ENCODE measurements around the gene WBP2. TPM values are rescaled to one million over a fixed set of nuclear protein-coding genes. Genes with fewer than 3 reads are reported as not detected.

WBP2 gene
- total RNA-seq, 3 donors from 2014 or later: 44.9 to 63.2 (median 62.9) TPM

DNA sequence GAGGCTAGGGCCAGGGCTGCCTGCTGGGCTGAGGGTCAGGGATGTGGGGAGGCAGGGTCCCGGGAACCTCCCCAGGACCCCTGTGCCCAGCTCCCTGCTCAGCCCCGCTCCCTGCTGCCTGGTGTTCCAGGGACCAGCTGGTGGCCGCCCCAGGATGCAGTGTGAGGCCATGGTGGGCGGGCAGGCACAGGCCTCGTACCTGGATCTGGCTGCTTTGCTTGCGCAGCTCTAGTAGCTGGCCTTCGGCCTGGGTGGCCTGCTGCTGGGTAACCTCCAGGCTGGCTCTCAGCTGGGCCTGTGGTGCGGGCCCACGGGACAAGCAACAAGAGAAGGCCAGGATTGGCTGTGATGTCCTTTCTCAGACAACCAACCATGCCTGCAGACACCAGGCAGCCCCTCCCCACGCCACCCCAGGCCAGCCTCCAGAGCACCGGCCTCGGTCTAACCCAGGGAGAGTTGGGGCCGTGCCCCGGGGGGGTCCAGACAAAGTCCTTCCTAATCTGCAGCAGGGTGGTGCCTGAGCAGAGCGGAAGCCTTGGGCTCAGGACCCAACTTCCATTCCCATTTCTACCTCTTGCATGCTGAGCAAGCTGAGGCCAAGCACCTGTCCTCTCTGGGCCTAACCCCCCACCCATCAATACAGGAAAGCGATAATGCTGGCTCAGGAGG lies 37.6 kb upstream of the WBP2 start:
- Histone ChIP-seq H3K4me1 (peaks cover 0 to 16% of the 10 kb centered on the region in 2 donors), H3K27me3 (no peaks in the 10 kb centered on the region), H3K9me3 (no peaks in the 10 kb centered on the region), H3K36me3 (no peaks in the 10 kb centered on the region), H3K27ac (no peak overlapping the region), H3K4me3 (no peak overlapping the region)
- no peak for DNase-seq (ENCODE audit: low spot score in 2 of 2)
- intact Hi-C loops (cut with DNase I; ENCODE audit: low total_unique reads): no loop called here
- no peak for TF ChIP-seq POLR2A (IDR thresholded peaks at IDR 0.05)
- TF ChIP-seq, protein P1, sequence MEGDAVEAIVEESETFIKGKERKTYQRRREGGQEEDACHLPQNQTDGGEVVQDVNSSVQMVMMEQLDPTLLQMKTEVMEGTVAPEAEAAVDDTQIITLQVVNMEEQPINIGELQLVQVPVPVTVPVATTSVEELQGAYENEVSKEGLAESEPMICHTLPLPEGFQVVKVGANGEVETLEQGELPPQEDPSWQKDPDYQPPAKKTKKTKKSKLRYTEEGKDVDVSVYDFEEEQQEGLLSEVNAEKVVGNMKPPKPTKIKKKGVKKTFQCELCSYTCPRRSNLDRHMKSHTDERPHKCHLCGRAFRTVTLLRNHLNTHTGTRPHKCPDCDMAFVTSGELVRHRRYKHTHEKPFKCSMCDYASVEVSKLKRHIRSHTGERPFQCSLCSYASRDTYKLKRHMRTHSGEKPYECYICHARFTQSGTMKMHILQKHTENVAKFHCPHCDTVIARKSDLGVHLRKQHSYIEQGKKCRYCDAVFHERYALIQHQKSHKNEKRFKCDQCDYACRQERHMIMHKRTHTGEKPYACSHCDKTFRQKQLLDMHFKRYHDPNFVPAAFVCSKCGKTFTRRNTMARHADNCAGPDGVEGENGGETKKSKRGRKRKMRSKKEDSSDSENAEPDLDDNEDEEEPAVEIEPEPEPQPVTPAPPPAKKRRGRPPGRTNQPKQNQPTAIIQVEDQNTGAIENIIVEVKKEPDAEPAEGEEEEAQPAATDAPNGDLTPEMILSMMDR (IDR thresholded peaks at IDR 0.05): no peak
- no peak for TF ChIP-seq POLR2AphosphoS5 (IDR thresholded peaks at IDR 0.05)

DNA sequence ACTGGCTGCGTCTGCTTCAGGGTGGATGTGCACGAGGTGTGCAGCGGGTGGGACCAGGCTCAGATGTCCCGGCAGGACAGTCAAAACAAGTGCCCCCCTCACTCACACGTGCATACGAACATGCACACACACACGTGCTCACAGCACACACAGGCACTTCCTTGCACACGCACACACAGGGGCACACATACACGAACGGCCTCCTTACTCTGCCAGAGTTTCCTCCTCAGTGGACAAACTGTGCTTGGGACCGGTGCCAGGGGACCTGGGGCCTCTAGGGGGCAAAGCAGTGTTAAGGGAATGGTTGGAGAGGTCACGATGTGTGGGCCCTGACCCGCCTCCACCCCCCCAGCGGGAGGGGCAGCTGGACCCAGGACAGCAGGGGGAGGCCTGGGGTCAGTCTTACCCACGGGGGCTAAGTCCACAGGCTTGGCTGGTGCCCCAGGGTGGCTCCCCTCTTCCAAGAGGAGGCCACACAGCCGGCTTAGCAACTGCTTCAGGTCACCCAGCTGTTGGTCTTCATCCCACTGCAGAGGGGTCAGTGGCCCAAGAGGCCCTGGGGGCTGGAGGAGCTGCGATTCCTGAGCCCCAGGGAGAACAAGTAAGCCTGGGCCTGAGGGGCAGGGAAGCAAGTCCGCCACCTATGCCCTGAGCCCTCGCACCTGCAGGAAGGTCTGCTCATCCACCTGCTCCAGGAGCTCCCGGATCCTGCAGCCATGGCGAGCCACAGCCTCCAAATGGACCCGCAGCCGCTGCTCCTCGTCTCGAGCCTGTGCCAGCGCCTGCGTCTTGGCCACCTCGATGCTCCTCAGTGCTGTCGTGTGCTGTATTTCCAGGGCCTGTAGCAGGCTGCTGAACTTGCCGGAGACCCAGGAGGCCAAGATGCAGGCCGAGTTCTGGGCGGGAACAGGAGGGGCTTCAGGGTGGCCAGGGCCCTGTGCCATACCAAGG lies 36.7 kb upstream of the WBP2 start:
- H3K27ac ChIP-seq: no peak overlapping the region
- intact Hi-C loops (cut with DNase I; ENCODE audit: low total_unique reads): no loop called here
- TF ChIP-seq POLR2A (IDR thresholded peaks at IDR 0.05) (no peak), POLR2AphosphoS5 (IDR thresholded peaks at IDR 0.05) (no peak)
- TF ChIP-seq, protein P1 (IDR thresholded peaks at IDR 0.05): no peak
- no peak for DNase-seq (ENCODE audit: low spot score in 2 of 2)
- H3K27me3 ChIP-seq: no peaks in the 10 kb centered on the region
- H3K9me3 ChIP-seq: no peaks in the 10 kb centered on the region
- peaks cover 0 to 16% of the 10 kb centered on the region in 2 donors for H3K4me1 ChIP-seq
- H3K4me3 ChIP-seq: no peak overlapping the region
- no peaks in the 10 kb centered on the region for H3K36me3 ChIP-seq

DNA sequence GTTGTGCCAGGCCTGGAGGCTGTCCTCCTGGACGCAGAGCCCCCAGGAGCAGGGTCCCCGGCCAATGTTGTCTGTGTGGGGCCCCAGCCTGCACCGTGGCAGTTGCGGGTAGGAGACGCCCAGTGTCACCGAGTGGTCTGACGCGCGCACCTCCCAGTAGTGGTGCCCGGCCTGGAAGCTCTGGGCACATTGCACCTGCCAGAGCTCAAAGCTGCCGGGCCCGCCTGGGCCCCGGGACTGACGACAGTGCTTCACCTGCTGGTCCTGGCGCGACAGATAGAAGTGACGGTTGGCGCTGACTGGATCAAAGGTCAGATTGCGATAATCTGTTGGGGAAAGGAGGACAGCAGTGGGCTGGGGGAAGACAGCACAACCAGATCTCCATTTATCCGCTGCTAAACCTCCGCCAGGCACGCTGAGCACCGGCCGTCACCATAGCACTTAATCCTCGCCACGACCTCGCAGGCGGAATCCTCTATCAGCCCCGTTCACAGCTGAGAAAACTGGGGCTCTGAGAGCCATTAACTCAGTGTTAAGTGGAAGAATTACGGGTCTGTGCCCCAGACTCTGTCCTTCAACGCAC lies 36.0 kb upstream of the WBP2 start:
- no peak for DNase-seq (ENCODE audit: low spot score in 2 of 2)
- intact Hi-C loops (cut with DNase I; ENCODE audit: low total_unique reads): no loop called here
- H3K9me3 ChIP-seq: no peaks in the 10 kb centered on the region
- no peak overlapping the region for H3K4me3 ChIP-seq
- no peak overlapping the region for H3K27ac ChIP-seq
- peaks cover 0 to 16% of the 10 kb centered on the region in 2 donors for H3K4me1 ChIP-seq
- H3K36me3 ChIP-seq: no peaks in the 10 kb centered on the region
- H3K27me3 ChIP-seq: no peaks in the 10 kb centered on the region
- TF ChIP-seq POLR2A (IDR thresholded peaks at IDR 0.05) (no peak), POLR2AphosphoS5 (IDR thresholded peaks at IDR 0.05) (no peak)
- TF ChIP-seq, protein P1 (IDR thresholded peaks at IDR 0.05): no peak

DNA sequence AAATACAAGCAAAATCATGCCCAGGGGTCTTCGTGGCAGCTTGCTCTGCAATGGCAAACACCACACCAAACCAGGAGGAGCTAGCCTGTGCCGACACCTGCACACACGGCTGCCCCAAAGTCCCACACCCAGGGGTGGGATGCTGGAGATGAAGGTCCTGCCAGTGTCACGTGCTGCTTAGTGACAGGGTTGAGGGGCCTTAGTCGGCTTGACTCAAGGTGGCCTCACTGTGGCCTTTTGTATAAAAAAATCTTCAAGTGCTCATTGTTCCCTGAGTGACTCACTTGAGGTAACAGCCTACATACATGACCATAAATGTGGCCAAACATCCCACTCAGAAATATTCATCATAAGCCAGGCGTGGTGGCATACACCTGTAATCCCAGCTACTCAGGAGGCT lies 34.3 kb upstream of the WBP2 start:
- Histone ChIP-seq H3K27ac (no peak overlapping the region), H3K9me3 (no peaks in the 10 kb centered on the region), H3K4me3 (no peak overlapping the region), H3K27me3 (no peaks in the 10 kb centered on the region), H3K36me3 (no peaks in the 10 kb centered on the region), H3K4me1 (no peaks in the 10 kb centered on the region)
- DNase-seq (ENCODE audit: low spot score in 2 of 2): no peak
- intact Hi-C loops (cut with DNase I; ENCODE audit: low total_unique reads): no loop called here
- TF ChIP-seq, protein P1 (IDR thresholded peaks at IDR 0.05): no peak
- TF ChIP-seq POLR2A (IDR thresholded peaks at IDR 0.05) (no peak), POLR2AphosphoS5 (IDR thresholded peaks at IDR 0.05) (no peak)

Measured in breast epithelium (tissue), 4 donors.